MM.1S (cell line): ENCODE results near the gene RPS2.

Experiments used
- CTCF ChIP-seq: fragments of 300-600 bp; sonication (generic); IDR thresholded peaks from 2 replicates; pipeline ENCODE4 v1.5.1; 2016; ENCODE audit warnings: antibody characterized with exemption, low read length, mixed read lengths
- EZH2phosphoT487 ChIP-seq: fragments of 300-600 bp; sonication (generic); IDR thresholded peaks from 2 replicates; pipeline ENCODE4 v1.6.1; 2018; ENCODE audit warnings: antibody characterized with exemption, low read length

DNA sequence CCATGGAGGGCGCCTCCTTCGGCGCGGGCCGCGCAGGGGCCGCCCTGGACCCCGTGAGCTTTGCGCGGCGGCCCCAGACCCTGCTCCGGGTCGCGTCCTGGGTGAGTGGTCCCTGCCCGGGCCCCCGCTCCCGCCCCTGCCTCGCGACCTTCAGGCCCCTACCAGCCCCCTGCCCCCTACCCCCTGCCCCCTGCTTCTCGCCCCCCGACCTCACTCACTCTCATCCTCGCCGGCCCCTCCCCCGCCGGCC, 25.4 kb upstream of the RPS2 start:
- TF ChIP-seq EZH2phosphoT487, result no peak
- no peak for TF ChIP-seq CTCF
